ENCODE measurements around the gene POLR3G.

The POLR3G gene

GRCh38 chr5:90549729-90550275, 75.1 kb downstream of the POLR3G start:
- no peak overlapping the region for H3K4me3 ChIP-seq (ENCODE audit: low read depth, low read length)

- no peak overlapping the region for H3K4me3 ChIP-seq (ENCODE audit: low read depth, low read length)
Observed at GRCh38 chr5:90550963-90551362, 76.3 kb downstream of the POLR3G start.

GRCh38 chr5:90551376-90551775, 76.7 kb downstream of the POLR3G start:
- H3K4me3 ChIP-seq (ENCODE audit: low read depth, low read length), result no peak overlapping the region

GRCh38 chr5:90553711-90554110, 79.0 kb downstream of the POLR3G start:
- H3K4me3 ChIP-seq (ENCODE audit: low read depth, low read length), result no peak overlapping the region

- no peak overlapping the region for H3K4me3 ChIP-seq (ENCODE audit: low read depth, low read length)
Observed at GRCh38 chr5:90554358-90555006, 79.8 kb downstream of the POLR3G start.

- H3K4me3 ChIP-seq (ENCODE audit: low read depth, low read length), result no peak overlapping the region
Observed at GRCh38 chr5:90555666-90556065, 81.0 kb downstream of the POLR3G start.

- peak overlapping the region; percentile 85 for H3K4me3 ChIP-seq (ENCODE audit: low read depth, low read length)
Observed at GRCh38 chr5:90557391-90557790, 82.7 kb downstream of the POLR3G start.

GRCh38 chr5:90557871-90558270, 83.2 kb downstream of the POLR3G start:
- H3K4me3 ChIP-seq (ENCODE audit: low read depth, low read length), result peak overlapping the region; percentile 85

- H3K4me3 ChIP-seq (ENCODE audit: low read depth, low read length), result peak within 1 kb of the TSS; percentile 85
Observed at GRCh38 chr5:90558344-90559192, 83.9 kb downstream of the POLR3G start, which contains the start of gene ADGRV1. TSS of gene ADGRV1 (plus strand) at chr5:90558797. CDS start at chr5:90558896, 99 bp downstream.

- no peak overlapping the region for H3K4me3 ChIP-seq (ENCODE audit: low read depth, low read length)
Observed at GRCh38 chr5:90560771-90561170, 86.1 kb downstream of the POLR3G start.

- no peak overlapping the region for H3K4me3 ChIP-seq (ENCODE audit: low read depth, low read length)
Observed at GRCh38 chr5:90561766-90562165, 87.1 kb downstream of the POLR3G start.

- H3K4me3 ChIP-seq (ENCODE audit: low read depth, low read length), result no peak overlapping the region
Observed at GRCh38 chr5:90562341-90562740, 87.7 kb downstream of the POLR3G start.

- H3K4me3 ChIP-seq (ENCODE audit: low read depth, low read length), result no peak overlapping the region
Observed at GRCh38 chr5:90563108-90563507, 88.4 kb downstream of the POLR3G start.
